NCI-H1092 (cell line): ENCODE results near the gene SSTR1.
"Not testable (repeated sequence)": the region's sequence is repeated elsewhere in the genome, so short reads cannot be mapped to it uniquely, and the experiment has no call there.

Source experiments
- DNase-seq: peaks from one replicate; lab custom pipeline; 2025; lab: John Stamatoyannopoulos, UW

The SSTR1 gene

GRCh38 chr14:38207736-38208617 is at the start of gene SSTR1:
Gene SSTR1, plus strand, starts transcription at chr14:38207904. Its CDS starts 1,486 bp downstream, at chr14:38209390.
- DNase-seq, result no peak

DNA sequence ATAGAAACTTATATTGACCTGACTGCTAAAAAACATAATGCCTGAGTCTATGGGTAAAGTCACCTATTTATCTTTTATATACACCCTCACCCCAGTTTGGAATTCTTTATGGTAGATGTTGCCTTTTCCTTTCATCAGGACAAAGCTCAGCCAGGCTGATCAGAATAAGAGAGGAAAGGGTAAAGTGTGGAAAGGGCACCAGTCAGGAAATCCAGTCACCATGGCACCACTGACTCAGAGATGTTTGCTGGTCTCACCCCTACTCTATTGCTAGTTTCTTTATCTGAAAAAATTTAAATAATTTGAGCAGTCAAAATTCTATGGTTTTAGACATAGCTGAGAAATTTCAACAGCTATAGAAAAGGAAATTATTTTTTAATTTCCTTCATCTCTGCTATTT is 49.2 kb upstream of the SSTR1 start:
- DNase-seq, result no peak

DNA sequence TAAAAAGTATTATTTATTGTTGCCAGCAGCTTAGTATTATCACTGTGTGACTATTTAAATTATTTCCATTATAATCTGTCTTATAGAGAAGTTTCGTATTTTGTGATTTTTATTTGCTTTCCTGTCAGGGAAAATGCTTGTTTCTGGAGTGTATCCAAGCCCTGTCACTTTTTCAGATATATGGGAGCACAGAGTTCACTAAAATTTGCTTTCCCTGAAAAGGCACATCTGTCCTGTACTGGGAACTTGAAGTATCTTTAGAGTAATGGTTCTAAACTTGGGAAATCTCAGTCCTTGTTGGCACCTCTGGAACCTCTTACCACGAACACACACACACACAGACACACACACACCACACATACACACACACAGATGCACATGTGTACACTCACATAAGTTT is 39.3 kb upstream of the SSTR1 start:
- DNase-seq, result no peak

GRCh38 chr14:38171197-38171596 is 36.5 kb upstream of the SSTR1 start:
- no peak for DNase-seq

DNA sequence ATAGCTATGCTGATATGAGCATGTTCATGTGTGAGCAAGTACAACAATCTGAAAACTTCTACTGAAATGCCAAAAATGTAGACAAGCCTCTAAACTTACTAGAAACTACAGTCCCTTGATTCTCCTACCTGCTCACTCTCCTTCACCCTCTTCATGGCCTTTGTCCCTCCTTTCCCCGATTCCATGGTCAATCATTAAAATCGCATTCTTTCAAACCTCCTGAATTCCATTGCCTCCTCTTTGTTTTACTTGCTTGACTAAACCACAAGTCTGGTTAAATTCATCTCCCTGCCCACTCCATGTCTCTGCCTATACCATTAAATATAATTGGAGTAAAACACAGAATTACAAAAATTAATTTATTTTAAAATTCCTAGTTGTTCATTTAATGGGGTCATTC is 33.0 kb upstream of the SSTR1 start:
- no peak for DNase-seq

DNA sequence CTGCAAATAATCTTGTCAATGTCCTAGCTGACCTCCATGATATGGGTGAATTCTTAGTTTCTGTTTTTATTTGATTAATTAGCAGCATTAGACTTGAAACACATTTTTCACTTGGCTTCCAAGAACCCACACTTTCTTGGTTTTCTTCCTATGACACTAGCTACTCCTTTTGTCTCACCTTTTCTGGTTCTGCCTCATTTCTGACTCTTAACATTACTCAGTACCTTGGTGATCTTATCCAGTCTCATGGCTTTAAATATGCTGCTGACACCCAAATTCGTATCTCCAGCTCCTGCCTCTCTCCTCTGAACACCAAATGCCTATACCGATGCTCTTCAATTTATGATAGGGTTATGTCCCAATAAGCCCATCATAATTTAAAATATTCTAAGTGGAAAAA is 32.0 kb upstream of the SSTR1 start:
- no peak for DNase-seq

- DNase-seq, result no peak
Measured at GRCh38 chr14:38176379-38176778, 31.3 kb upstream of the SSTR1 start.

DNA sequence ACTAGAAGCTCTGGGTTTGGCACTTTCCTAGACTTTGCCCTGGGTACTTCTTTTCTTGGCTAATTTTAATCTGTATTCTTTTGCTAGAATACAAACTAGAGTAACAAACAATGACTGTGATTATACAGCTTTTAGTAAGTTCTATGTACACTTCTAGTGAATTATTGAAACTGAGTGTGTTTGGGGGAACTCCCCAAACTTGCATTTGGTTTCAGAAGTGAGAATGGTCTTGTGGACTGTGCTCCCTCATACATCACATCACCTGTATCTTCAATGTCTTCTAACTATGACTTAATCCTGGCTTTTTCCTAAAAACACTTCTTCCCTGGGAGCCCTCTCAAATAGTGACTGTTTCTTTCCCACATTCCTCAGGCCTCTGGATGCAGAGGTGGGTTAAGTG is 23.6 kb upstream of the SSTR1 start:
- DNase-seq, result no peak

- DNase-seq, result no peak
Measured at GRCh38 chr14:38185671-38186070, 22.0 kb upstream of the SSTR1 start.

- DNase-seq, result no peak
Measured at GRCh38 chr14:38186216-38186615, 21.5 kb upstream of the SSTR1 start.

GRCh38 chr14:38187528-38187927 is 20.2 kb upstream of the SSTR1 start:
- DNase-seq, result no peak

DNA sequence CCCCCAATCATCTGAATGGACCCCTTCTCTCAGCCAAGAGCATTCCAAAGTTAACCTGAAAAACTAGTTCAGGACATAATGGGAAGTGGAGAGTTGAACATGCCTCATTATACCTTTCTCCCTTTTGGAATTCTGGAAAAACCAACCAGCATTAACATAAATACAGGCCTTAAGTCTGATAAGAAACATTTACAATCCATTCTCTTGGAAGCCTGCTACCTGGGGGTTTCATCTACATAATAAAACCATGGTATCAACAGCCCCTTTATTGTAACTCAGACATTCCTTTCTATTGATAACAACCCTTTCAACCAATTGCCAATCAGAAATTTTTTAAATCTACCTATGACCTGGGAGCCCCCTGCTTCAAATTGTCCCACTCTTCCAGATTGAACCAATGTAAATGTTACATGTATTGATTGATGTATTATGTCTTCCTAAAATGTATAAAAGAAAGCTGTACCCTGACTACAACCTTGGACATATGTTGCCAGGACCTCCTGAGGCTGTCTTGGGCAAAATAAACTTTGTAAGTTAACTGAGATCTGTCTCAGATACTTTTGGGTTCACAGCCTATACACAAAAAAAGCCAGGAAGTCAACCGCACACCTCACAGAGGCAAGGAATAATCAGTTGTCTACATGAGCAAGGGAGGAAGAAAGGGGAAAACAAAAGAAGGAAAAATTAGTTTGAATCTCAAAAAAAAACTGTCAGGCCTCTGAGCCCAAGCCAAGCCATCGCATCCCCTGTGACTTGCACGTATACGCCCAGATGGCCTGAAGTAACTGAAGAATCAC is 17.6 kb upstream of the SSTR1 start:
- no peak for DNase-seq

GRCh38 chr14:38190846-38191245 is 16.9 kb upstream of the SSTR1 start:
- not testable (repeated sequence) for DNase-seq

- not testable (repeated sequence) for DNase-seq
Measured at GRCh38 chr14:38191491-38191890, 16.2 kb upstream of the SSTR1 start.

GRCh38 chr14:38197001-38197783 is 10.5 kb upstream of the SSTR1 start:
- DNase-seq, result no peak

DNA sequence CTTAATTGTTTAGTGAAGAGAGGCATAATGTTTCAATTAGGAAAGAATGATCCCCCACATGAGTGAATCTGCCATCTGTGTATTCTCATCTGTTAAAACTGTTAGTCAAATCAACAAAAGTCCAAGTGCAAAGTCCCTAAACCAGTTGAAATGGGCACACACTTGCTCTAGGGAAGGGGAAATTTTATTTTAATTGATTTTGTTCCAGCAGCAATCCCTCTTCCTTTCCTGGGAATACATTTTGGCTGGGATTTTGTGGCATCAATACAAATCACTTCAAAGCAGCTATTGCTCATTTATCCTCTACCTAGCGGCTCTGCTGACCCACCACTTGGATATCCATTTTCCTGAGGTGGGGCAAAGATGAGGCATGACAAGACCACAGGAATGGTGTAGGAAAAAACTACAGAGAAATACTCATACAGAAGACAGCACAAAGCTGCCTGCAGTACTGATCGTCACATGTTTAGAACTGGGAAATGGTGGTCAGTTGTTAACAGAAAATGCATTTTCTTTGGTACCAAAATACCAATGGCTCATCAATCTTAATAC is 9.8 kb upstream of the SSTR1 start:
- DNase-seq, result no peak

DNA sequence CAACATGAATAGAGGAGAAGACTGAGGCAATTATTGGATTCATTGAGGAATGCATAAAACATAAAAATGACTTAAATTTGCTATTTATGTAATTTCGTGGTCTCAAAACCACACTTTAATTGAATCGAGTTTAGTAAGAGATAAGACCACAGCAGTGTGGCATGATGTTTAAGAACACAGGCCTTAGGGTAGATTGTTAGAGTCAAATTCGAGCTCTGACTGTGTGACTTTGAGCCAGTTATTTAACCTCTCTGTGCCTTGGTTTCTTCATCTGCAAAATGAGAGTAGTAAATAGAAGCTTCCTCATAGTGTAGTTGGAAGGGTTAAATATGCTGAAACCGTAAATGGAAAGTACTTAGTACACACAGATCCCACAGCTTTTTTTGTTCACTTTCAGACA is 9.3 kb upstream of the SSTR1 start:
- no peak for DNase-seq

GRCh38 chr14:38199076-38199475 is 8.6 kb upstream of the SSTR1 start:
- peak; percentile 25 for DNase-seq

- DNase-seq, result no peak
Measured at GRCh38 chr14:38199739-38200138, 8.0 kb upstream of the SSTR1 start.

- DNase-seq, result no peak
Measured at GRCh38 chr14:38201137-38201828, 6.4 kb upstream of the SSTR1 start.

DNA sequence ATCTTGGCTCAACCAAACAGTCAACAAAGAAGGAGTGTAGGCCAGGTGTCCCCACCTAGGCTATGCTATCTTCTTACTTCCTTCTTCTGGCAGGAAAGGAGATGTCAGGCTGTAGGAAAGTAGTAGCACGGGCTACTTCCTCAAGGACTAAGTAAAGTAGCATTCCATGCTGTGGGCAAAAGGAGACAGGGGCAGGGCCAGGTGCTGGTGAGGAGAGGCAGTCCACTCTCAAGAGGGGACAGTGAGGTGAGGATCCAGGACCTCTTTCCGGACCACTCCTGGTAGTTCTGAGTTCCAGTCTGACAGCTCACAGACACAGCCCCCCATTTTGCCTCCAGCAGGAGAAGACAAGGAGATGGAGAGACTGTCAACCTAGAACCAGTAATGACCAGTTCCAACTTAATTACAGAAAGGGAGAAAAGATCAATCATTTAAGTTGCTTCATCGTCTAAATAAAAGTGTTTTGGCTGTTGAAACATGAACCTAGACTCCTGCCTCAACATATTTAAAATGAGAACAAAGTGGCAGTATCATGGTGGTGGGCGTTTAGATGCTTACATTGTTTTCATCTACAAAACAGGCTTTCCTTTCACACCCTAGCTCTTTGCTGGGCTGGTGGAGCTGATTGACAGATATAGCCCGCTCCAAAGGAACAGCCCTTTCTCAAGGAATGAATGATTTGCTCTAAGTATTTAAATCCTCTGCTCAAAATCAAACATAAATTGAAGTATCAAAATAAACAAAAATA is 5.1 kb upstream of the SSTR1 start:
- DNase-seq, result no peak
